KG1 (cell line): ENCODE measurements around the gene CPEB1.
"Not testable (repeated sequence)": the region's sequence is repeated elsewhere in the genome, so short reads cannot be mapped to it uniquely, and the experiment has no call there.

Experiments used
- DNase-seq: peaks from one replicate; lab custom pipeline; 2025; lab: John Stamatoyannopoulos, UW

The CPEB1 gene

DNA sequence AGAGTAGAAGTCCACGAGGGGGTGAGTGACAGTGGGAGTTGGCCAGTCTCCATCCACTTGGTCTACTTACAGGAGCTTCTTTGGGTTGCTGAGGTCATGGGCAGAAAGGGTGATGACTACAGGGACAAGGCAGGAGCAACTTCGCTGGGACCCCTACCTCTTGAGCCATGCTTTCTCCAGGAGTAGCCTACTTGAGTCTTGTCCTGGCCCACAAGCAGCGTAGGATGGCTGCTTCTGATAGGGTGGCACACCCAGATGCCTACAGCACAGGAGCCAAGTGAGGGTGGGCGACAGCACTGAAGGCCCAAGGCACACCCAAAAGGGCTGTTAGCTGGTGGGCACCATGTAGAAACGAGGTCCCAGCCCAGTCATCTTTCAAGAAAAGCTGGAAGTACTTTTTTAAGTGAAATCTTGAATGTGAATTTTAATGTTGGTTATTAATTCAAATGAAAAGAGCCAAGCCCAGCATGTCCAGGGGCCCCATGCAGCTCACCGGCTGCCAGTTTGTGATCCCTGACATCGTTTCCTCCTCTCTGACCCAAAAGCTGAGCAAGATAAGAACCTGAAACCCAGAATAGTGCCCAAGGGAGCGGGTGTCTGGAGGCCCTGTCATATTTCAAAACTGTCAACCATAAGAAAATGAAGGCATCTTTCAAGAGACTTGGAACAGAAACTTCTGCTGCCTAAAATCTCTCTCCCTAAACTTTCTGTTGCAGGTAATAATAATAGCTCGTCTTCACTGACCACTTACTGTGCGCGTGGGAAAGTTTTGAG is 2.2 kb upstream of the CPEB1 start:
- DNase-seq, result no peak

DNA sequence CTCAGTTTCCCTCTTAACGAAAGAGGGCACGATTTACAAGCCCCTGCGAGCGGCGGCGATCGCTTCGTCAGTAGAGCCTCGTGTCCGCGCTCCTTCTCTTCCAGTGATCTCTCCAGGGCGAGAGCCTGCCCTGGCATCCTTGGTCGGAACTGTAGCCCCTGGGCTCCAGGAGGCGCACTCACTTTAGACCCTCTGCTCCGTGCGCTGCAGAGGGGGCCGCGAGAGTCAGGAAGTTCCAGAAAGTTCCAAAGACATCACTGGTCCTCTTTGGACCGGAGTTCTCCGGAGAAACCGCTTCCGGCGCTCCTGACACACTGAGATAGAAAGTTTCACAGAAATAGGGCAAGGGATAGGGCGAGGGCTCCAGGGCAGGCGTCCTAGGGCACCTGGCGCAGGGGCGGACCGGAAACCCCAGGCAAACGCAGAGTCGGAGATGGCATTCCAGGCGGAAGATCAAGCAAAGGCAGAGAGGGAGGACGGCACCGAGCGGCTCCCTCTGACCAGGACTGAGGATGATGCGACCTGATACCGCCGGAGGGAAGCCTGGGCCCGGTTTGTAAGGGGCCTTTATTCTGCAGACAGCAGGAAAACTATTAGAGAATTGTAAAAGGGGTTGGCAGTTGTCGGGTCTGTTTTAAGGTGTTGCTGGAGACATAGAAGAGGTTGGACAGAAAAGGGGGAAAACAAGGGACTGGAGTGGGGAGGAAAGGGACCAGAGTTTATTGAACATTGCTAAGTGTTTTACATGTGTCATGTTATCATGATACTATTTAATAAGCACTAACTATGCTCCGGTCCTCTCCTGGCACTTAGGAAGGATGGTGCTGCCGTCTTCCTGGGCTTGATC is 1.3 kb upstream of the CPEB1 start:
- DNase-seq, result no peak

DNA sequence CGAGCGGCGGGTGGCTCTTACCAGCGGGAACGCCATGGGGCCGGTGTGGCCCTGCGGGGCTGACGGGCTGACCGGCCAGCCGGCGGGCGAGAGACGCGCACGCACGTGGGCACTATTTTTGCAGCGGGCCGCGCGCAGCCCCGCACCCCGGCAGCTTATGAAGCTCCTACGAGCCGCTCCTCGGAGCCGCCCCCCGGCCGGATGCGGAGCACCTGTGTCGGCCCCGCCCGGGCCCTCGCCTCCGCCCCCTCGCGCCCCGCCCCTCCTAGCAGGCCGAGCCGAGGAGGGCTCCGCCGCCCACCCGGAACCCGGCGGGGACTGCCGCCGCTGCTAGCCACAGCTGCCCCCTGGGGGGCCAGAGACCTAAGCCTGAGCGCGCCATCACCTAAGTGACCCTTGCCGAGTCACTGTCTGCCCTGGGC is 683 bp upstream of the CPEB1 start:
- no peak for DNase-seq

DNA sequence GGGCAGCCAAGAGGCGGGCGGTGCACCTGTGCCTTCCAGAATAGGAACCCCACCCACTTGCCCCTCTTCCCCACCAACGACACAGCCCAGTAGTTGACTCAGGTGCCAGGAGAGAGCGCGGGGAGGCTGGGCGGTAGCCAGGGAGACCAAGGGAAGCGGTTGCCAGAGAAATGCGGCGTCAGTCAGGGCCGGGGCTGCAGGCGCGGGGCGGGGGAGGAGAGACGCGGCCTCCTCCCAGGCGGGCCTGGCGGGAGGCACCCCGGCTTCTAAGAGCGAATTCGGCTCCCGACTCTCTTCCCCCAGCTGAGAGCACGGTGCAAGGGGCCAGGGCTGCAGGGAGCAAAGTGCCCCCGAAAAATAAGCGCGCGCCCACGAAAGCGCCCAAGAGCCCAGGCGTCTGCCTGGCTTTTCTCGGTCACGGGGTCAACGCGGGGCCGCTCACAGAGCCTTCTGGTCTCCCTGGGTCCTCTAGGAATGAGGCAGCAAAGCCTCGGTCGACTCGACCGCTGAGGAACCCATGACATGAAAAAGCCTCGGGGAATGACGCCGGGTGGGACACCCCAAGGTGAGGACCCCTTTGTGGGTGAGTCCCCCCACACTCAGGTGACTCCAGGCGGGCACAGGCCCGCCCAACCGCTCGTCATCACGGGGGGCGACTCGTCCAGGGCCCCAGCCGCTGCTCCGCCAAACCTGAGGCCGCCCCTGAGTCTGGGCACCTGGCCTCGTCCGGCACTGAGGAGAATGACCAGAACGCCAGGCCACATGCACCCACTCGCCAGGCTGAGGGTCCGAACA is 716 bp downstream of the CPEB1 start:
- no peak for DNase-seq

DNA sequence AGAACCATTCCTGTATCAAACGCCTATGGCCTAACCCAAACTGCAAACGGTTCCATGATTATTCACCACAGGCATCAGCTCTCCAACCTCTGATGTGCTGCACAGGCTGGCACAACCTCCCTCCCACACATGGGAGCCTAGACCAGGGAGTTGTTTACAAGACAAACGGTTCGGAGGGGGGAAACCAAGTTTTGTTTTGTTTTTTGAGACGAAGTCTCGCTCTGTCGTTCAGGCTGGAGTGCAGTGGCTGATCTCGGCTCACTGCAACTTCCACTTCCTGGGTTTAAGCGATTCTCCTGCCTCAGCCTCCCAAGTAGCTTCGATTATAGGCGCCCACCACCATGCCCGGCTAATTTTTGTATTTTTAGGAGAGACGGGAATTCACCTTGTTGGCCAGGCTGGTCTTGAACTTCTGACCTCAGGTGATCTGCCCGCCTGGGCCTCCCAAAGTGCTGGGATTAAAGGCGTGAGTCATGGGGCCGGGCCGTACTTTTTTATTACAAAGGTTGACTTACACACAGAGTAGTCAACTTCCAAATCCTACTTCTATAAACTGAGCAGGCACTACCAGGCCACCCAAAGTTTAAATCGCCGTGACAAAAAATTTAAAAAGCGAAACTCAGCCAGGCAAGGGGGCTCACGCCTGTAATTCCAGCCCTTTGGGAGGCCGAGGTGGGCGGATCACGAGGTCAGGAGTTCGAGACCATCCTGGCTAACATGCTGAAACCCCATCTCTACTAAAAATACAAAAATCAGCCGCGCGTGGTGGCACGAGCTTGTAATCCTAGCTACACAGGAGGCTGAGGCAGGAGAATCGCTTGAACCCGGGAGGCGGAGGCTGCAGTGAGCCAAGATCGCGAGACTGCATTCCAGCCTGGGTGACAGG is 2.0 kb downstream of the CPEB1 start:
- not testable (repeated sequence) for DNase-seq

DNA sequence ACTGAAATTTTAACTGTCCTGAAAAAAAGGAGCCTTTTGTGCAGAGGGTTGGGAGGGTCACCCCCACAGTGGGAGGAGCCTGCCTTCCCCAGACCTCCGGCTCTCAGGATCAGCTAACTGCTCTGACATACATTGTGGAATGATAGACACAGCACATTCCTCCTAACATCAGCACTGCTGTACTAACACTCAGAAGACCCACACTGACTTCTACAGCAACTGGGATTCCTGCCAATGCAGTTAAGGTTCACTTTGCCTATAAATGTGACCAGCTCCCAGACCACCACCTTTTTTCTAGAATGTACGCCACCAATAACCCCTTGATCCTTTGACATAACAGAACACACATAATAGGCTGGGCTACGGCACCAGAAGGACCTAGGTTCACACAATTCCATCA is 3.2 kb downstream of the CPEB1 start:
- DNase-seq, result no peak

DNA sequence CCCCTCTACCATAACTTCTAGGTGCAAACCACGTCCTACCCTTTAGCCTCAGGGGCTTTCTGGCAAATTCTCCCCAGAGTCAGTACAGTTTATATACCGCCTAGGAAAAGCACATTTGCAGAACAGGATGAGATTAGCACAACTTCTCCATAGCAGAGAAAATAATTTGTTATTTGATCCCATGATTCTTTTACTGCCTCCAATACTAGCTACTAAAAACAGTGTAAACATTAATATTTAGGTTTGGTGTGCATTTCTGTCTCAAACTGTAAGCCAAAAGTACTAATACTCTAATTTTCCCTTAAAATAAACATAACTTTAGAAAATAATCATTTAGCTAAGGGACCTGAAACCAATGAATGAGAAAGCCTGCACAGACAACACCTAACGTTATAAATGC is 4.5 kb downstream of the CPEB1 start:
- DNase-seq, result no peak

DNA sequence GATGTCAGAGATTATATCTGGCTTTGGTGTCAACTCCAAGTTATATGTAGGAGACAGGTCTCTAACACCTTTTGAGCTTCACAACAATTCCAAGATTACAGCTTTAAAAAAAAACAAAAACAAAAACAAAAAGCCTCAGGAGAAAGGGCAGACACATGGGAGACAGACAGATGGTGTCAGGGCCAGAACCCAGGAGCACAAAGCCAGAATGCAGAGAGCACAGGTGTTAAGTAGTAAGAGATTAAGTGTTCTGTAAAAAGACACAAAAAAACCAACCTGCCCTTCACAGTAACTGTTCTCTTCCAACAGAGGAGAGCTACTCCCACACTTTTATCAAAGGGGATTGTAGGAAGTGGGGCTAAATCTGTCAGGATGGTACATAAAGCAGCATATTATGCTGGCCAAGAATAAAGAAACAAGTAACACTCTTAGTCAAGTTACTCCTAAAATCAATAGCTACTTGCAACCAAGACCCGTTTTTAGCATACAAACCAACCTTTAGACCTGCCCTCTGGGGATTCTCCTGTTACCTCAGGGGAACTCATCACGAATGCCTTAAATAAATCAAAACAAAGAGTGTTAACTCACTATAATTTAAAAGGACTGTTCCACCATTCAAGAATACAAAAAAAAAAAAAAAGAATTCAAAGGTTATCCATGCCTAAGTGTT is 5.9 kb downstream of the CPEB1 start:
- no peak for DNase-seq

DNA sequence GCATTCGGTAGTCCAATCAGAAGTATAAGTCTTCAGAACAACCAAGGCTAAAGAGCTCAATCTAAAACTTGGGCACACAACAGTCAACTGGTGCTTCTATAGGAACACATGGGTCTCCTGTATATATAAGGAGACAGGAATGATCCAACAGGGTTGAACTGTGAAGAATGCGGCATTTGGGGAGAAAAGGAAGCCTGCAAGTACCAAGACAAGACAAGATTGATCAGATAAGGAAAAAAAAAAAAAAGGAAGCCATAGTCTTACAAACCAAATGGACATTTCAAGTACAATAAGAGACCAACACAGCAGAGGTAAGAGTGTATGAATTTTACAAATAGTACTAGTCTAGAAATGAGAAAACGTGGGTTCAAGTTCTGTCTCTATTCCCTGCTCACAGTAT is 6.5 kb downstream of the CPEB1 start:
- DNase-seq, result no peak

DNA sequence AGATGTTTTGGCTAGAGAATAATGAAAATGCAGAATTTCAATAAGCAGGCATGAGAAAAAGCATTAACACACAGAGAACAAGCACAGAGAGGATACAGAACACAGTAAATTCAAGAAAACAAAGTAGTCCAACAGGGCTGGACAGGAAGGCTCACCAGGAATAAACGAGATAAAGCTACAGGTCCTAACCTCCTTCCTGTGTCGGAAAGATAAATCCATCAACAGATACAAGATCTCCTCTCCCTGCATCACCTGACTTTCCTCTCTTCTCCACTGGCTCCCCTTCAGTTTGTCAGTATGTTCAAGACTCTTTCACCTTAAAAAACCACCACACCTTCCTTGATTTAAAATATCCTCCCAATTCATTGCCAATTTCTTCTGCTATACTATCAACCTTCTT is 11.4 kb downstream of the CPEB1 start:
- no peak for DNase-seq

DNA sequence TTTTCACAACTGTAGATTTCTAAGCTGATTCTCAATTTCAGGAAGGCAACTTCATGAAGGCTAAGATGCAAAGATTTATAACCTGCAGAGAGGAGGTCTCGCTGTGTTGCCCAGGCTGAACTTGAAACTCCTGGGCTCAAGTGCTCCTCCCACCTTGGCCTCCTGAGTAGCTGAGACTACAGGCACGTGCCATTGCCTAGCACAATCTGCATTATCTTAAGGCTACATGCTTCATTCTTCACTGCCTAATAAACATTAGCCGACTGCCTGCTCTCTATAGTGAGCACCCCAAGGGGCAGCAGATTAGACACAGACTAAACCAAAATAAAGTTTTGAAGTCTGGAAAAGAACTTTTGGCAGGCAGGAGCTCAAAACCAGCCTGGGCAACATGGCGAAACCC is 17.1 kb downstream of the CPEB1 start:
- DNase-seq, result no peak

DNA sequence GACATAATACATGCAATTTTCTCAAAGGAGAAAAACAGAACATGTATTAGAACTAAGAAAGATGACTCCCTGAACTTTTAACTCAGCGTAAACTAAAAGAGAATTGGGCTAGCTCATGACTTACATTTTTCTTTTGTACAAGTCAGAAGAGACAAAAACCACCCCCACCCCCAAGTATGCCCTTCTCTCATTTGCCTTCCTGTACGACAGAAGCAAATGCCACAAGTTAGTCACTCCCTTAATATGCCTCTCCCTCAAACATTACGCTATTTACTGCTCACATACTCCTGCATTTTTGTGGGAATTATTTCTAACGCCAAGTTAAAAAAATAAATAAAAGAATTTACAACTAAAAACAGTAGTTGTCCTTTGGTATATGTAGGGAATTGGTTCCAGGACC is 22.0 kb downstream of the CPEB1 start:
- DNase-seq, result no peak

DNA sequence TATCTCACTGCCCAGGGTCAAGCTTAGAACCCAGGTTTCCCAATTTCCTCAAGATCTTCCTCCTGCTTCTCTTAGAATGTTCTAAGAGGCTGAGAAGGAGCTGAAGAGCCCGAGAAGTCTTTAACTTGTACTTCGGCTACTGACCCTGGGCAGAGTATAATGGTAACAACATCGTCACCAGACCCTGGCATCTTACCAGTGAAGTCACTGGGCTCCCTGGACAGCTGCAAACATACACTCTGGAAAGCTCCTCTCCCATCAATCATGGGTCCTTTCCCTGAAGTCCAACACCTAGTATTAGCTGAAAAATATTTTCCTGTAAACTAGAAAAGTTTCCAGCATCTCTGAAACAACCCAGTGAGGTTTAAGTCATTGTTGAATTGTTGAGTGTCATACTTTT is 22.7 kb downstream of the CPEB1 start:
- DNase-seq, result no peak

DNA sequence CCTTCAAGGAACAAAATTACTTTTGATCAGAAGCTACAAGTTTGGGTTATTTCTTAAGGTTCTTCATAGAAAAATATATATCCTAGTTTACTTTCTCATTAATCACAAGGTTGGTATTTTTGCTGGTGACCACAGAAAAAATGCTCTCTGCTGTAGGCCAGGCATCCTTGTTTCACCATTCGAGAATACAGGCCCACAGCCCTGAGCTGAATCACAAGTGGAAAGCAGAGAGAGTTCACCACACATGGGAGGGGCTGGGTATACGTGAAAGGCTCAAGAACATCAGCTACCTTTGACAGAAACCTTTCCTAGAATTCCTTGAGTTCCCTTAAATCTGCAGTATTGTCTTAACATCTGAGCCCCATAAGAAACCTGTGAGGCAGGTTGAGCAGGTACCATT is 23.2 kb downstream of the CPEB1 start:
- DNase-seq, result no peak

DNA sequence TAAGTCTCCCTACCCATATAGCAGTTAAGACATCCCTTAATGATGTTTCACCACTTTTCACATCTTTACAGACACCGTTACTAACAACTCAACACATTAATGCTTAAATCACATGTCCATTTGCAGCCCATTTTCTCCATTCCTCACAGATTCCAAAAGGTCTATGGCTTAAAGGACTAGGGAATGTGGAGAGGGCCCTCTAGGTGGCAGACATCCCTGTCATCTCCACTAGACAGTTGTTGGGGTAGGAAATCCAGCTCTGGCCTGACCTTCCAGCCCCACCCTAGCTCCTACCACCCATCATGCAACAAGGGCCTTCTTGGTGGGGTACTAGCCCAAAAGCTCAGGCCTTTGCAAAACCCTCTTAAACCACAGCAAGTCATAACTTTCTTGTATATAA is 25.2 kb downstream of the CPEB1 start:
- DNase-seq, result no peak

DNA sequence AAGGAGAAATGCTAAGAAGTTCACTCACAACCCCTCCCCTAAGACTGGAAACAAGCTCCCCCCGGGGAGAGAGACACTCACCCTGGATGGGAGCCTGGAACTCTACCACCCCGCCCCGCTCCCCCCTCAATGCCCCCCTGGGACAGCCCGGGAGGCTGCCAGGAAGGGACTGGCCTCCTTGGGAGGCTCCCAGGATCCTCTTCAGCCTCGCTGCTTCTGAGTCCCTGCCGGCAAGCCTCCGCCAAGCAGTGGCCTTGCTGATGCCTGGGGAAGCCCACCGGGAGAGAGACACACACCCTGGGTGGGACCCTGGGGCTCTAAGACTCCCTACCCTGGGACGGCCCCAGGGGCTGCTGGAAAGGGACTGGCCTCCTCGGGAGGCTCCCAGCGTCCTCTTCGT is 33.4 kb downstream of the CPEB1 start:
- no peak for DNase-seq

DNA sequence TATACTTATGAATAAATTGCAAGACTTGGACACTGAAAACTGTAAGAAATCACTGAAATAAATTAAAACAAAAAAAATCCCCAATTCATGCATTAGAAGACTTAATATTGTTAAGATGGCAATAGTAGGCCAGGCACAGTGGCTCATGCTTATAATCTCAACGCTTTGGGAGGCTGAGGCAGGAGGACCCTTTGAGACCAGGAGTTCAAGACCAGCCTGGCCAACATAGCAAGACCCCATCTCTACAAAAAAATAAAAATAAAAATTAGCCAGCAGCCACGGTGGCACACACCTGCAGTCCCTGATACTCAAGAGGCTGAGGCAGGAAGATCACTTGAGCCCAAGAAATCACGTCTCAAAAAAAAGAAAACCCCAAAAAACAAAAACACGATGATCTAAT is 35.8 kb downstream of the CPEB1 start:
- no peak for DNase-seq

DNA sequence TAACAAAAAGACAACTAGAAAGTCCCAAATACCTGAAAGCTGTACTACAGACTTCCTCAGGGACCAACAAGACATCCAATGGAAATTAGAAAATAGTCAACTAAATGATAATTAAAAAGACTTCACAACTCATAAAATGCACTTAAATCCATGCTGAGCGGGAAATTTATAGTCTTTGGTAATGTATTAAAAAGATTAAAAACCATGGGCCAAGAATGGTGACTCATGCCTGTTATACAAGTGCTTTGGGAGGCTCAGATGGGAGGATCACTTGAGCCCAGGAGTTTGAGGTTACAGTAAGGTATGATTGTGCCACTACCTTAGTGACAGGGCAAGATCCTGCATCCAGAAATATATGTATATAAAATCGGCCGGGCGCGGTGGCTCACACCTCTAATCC is 45.0 kb downstream of the CPEB1 start:
- no peak for DNase-seq

DNA sequence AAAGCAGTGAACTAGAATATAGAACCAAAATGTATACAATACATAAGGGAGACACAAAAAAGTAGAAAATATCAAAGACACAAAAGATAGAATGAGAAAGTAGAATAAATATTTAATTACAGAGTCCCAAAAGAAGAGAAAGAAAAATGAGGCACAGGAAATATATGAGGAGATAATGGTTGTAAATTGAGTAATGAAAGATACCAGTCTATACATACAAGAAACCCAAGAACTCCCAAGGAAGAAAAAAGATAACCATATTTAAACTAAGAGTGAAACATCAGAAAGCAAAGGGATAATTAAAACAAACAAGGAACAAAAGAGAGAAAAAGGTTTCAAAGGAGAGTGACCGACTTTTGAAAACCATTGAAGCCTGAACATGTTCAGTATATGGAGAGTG is 47.3 kb downstream of the CPEB1 start:
- DNase-seq, result no peak

DNA sequence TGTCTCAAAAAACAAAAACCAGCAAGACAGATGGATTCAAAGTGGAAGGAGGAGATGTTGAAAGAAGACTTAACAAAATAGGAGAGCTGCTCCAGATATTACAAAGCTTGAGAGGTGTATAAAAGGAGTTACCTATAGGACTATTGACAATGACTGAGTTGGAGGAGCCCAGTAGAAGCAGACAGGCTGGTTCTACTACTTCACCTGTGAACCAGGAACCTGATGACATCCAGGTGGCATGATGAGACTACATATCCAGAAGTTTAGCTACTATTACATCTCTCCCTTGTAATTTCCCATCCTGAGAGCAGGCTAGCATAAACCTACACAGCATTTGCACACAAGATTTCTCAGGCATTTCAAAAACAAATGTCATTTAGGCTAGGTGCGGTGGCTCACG is 49.3 kb downstream of the CPEB1 start:
- DNase-seq, result no peak

DNA sequence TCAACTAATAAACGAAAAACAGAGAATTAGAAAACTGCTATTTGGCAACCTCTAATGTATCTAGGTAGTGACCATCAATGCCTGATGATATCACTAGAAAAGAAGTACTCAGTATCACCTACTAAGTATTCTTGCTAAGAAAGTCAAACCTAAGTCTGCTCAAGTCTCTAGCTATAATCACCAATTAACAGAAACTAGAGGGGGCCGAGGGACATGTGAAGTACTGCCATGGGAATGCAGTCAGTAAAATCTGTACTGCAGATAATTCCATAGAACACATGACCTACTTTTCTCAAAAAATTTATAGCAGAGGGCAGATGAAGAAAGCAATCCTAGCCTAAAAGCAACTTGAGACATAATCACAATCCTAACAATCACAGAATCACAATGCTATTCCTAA is 51.4 kb downstream of the CPEB1 start:
- DNase-seq, result no peak
